Tibial nerve (tissue), 3 donors: ENCODE measurements around the gene USP6NL.

Experiments used
- POLR2A ChIP-seq, 2 donors: fragments of 450-650 bp; IDR thresholded peaks; one replicate each; pipeline ENCODE4 v1.6.1; 2017; ENCODE audit warnings: antibody characterized with exemption in 2 of 2, mild to moderate bottlenecking in 2 of 2, moderate library complexity in 2 of 2
- TF ChIP-seq, protein P1 (sequence below), 5 experiments: fragments of 200-600 bp in 3 of 5; fragments of 450-650 bp in 2 of 5; sonication (generic) in 3 of 5; IDR thresholded peaks; one replicate each; pipeline ENCODE4 v1.5.1; 2016 to 2019; ENCODE audit warnings: antibody characterized with exemption in 5 of 5, mild to moderate bottlenecking in 3 of 5, moderate library complexity in 2 of 5

- TF ChIP-seq POLR2A (IDR thresholded peaks at IDR 0.05): no peak
- TF ChIP-seq, protein P1, sequence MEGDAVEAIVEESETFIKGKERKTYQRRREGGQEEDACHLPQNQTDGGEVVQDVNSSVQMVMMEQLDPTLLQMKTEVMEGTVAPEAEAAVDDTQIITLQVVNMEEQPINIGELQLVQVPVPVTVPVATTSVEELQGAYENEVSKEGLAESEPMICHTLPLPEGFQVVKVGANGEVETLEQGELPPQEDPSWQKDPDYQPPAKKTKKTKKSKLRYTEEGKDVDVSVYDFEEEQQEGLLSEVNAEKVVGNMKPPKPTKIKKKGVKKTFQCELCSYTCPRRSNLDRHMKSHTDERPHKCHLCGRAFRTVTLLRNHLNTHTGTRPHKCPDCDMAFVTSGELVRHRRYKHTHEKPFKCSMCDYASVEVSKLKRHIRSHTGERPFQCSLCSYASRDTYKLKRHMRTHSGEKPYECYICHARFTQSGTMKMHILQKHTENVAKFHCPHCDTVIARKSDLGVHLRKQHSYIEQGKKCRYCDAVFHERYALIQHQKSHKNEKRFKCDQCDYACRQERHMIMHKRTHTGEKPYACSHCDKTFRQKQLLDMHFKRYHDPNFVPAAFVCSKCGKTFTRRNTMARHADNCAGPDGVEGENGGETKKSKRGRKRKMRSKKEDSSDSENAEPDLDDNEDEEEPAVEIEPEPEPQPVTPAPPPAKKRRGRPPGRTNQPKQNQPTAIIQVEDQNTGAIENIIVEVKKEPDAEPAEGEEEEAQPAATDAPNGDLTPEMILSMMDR (IDR thresholded peaks at IDR 0.05): no peak
These were observed 194.5 kb downstream of the USP6NL start for GRCh38 chr10:11416974-11417373.
